ENCODE results near the gene HOXB7.

The HOXB7 gene

GRCh38 chr17:48636177-48637018 is 25.6 kb upstream of the HOXB7 start:
- DNase-seq, result no peak

- DNase-seq, result no peak
Measured at GRCh38 chr17:48634493-48635208, 23.8 kb upstream of the HOXB7 start.

- DNase-seq, result no peak
Measured at GRCh38 chr17:48633266-48633677, 22.5 kb upstream of the HOXB7 start.

GRCh38 chr17:48632579-48633265 is 21.9 kb upstream of the HOXB7 start:
- DNase-seq, result no peak

- no peak for DNase-seq
Measured at GRCh38 chr17:48631693-48632578, 21.1 kb upstream of the HOXB7 start.

GRCh38 chr17:48630925-48631692 is 20.3 kb upstream of the HOXB7 start:
- no peak for DNase-seq

- no peak for DNase-seq
Measured at GRCh38 chr17:48630009-48630924, 19.4 kb upstream of the HOXB7 start.

GRCh38 chr17:48629411-48629759 is 18.6 kb upstream of the HOXB7 start:
- no peak for DNase-seq

- no peak for DNase-seq
Measured at GRCh38 chr17:48628649-48629410, 18.0 kb upstream of the HOXB7 start.

- no peak for DNase-seq
Measured at GRCh38 chr17:48627623-48628521, 17.1 kb upstream of the HOXB7 start.

GRCh38 chr17:48627118-48627597 is 16.3 kb upstream of the HOXB7 start:
- no peak for DNase-seq

GRCh38 chr17:48626245-48627117 is 15.7 kb upstream of the HOXB7 start, which contains the start of gene HOXB9:
TSS of gene HOXB9 (minus strand) at chr17:48626358. CDS start at chr17:48626269, 89 bp downstream.
- no peak for DNase-seq

- DNase-seq, result no peak
Measured at GRCh38 chr17:48625495-48626244, 14.9 kb upstream of the HOXB7 start.

- DNase-seq, result no peak
Measured at GRCh38 chr17:48624544-48625494, 14.0 kb upstream of the HOXB7 start.

GRCh38 chr17:48624118-48624517 is 13.3 kb upstream of the HOXB7 start:
- DNase-seq, result no peak

- DNase-seq, result no peak
Measured at GRCh38 chr17:48623583-48623982, 12.8 kb upstream of the HOXB7 start.
